ENCODE results near the gene TENT5C. TPM values are rescaled to one million over a fixed set of nuclear protein-coding genes. Genes with fewer than 3 reads are reported as not detected.

The TENT5C gene
- total and polyA plus RNA-seq, 9 of the 15 experiments (the other 6 are each of a cell fraction or from before 2014, with no cell fraction given) = 1.8 to 7.7 (median 4.0) TPM

GRCh38 chr1:117572546-117572945 is 33.3 kb upstream of the TENT5C start:
- no TSS peak for BruUV-seq (replicated peaks)
- Histone ChIP-seq H3K4me1 (replicated peaks in 1 of 2; ENCODE audit: control insufficient read depth in 2 of 2, insufficient read depth in 2 of 2, low read length in 2 of 2) (peaks cover 5 to 8% of the 10 kb centered on the region in 2 experiments; a peak in 3 of 5 replicates), H3K36me3 (ENCODE audit: control insufficient read depth, insufficient read depth, low read length) (no peaks in the 10 kb centered on the region), H3K9me3 (replicated peaks; ENCODE audit: control insufficient read depth, insufficient read depth, low read depth, low read length) (no peaks in the 10 kb centered on the region), H4K20me1 (replicated peaks; ENCODE audit: control insufficient read depth, insufficient read depth, low read length) (no peaks in the 10 kb centered on the region), H3K9ac (ENCODE audit: insufficient read depth in 1 of 2, low read depth in 2 of 2, low read length in 2 of 2) (no peak overlapping the region), H3K4me2 (ENCODE audit: insufficient read depth, low read length) (no peak overlapping the region), H3K27ac (ENCODE audit: extremely low read depth, low read depth, low read length) (no peak overlapping the region), H3K4me3 (no peak overlapping the region), H3K79me2 (ENCODE audit: control insufficient read depth, insufficient read depth, low read length) (no peaks in the 10 kb centered on the region), H3K9me1 (ENCODE audit: control insufficient read depth, insufficient read depth, low read length) (no peaks in the 10 kb centered on the region), H3K27me3 (ENCODE audit: control insufficient read depth in 2 of 2, insufficient read depth in 2 of 2, low read length in 2 of 2) (no peaks in the 10 kb centered on the region), H2AFZ (ENCODE audit: low read depth, low read length) (peak overlapping the region; percentile 26; the same call in 1 of the 2 replicates)
- FAIRE-seq = peak; percentile 42
- 0 out of 2 replicates have a peak, but pooled peaks have one; percentile 2 for TF ChIP-seq ZNF316 (IDR thresholded peaks at IDR 0.05)
- TF ChIP-seq SPI1 (IDR thresholded peaks at IDR 0.05; ENCODE audit: borderline replicate concordance, low read depth, low read length) = peak; percentile 96
- no peak for TF ChIP-seq ZNF445 (CRISPR knock-in tag; IDR thresholded peaks at IDR 0.05; ENCODE audit: low read depth)
- TF ChIP-seq ZNF23 (CRISPR knock-in tag; IDR thresholded peaks at IDR 0.05) = no peak
- 0 out of 2 replicates have a peak, but pooled peaks have one; percentile 23 for TF ChIP-seq ELF1 (tag; IDR thresholded peaks at IDR 0.05)
- peak; percentile 78 to 82 for TF ChIP-seq NRF1 (conservative IDR thresholded peaks at IDR 0.05 in 1 of 2, IDR thresholded peaks at IDR 0.05 in 1 of 2)
- TF ChIP-seq, protein P1, sequence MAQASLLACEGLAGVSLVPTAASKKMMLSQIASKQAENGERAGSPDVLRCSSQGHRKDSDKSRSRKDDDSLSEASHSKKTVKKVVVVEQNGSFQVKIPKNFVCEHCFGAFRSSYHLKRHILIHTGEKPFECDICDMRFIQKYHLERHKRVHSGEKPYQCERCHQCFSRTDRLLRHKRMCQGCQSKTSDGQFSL (CRISPR knock-in tag; IDR thresholded peaks at IDR 0.05) = peak; percentile 97
- TF ChIP-seq, protein P1 (tag; IDR thresholded peaks at IDR 0.05) = peak in 1 of 2 experiments; percentile 60; a peak in 2 of 4 replicates
- 0 out of 2 replicates have a peak, but pooled peaks have one; percentile 18 for TF ChIP-seq ZNF511 (CRISPR knock-in tag; IDR thresholded peaks at IDR 0.05)
- TF ChIP-seq CBFA2T3 (IDR thresholded peaks at IDR 0.05) = no peak
- 0 out of 2 replicates have a peak, but pooled peaks have one; percentile 11 for TF ChIP-seq GABPA (tag; conservative IDR thresholded peaks at IDR 0.05; ENCODE audit: low read depth)
- TF ChIP-seq CEBPG (CRISPR knock-in tag; IDR thresholded peaks at IDR 0.05) = peak; percentile 21; the same call in 1 of the 2 replicates
- no peak for TF ChIP-seq CEBPG (tag; conservative IDR thresholded peaks at IDR 0.05 in 1 of 2, IDR thresholded peaks at IDR 0.05 in 1 of 2)
- intact Hi-C loops (cut with micrococcal nuclease) (no loop called here), in situ Hi-C loops (cut with MboI) (no loop called here)
- DNase-seq (ENCODE audit: extremely low read depth in 1 of 4, low spot score in 3 of 4) = no peak
- WGBS (ENCODE audit: insufficient coverage, low coverage, missing lambda C conversion rate) = 28% methylated on average over 4 of the region's 4 CpGs
- CTCF ChIA-PET (ENCODE audit: low intra/inter-chr PET ratio) = no interaction called here
- POLR2A ChIA-PET = interaction anchor here (1.3 kb wide), 1 partner anchor 9 kb away, joined by 8 read pairs; no protein-coding TSS in a partner anchor
- ATAC-seq = peak; percentile 58

All from K562 (cell line).